ENCODE results near the gene TMEFF2. TPM values are rescaled to one million over a fixed set of nuclear protein-coding genes. Genes with fewer than 3 reads are reported as not detected.

Gene TMEFF2
- total RNA-seq, 1 donor from 2014 or later = not detected

- no peak for DNase-seq (ENCODE audit: low read depth in 2 of 2)
Measured at GRCh38 chr2:191970867-191971266, 223.9 kb downstream of the TMEFF2 start.

DNA sequence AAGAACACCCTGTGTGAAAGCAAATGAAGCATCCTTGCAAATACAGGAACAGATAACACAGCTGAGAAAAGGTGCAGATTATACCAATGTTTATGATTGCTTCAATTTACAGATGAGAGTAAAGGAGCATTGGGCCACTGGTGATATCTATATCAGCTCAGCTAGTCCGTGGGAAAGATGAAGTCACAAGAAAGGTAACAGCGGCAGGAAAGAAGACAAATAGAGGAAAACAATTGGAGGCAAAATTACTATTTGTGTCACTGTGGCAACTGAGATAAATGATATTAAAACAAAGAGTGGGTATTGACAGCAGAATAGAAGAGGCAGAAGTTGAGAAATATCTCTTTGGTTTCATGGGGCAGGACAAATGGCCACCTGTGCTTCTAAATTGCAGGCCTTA is 226.6 kb downstream of the TMEFF2 start:
- DNase-seq (ENCODE audit: low read depth in 2 of 2) = peak in 1 of 2 donors; percentile 57

- no peak for DNase-seq (ENCODE audit: low read depth in 2 of 2)
Measured at GRCh38 chr2:191965733-191966132, 229.0 kb downstream of the TMEFF2 start.

GRCh38 chr2:191961556-191961955 is 233.2 kb downstream of the TMEFF2 start:
- DNase-seq (ENCODE audit: low read depth in 2 of 2) = no peak

- peak; percentile 49 to 84 for DNase-seq (ENCODE audit: low read depth in 2 of 2)
Measured at GRCh38 chr2:191959209-191959608, 235.5 kb downstream of the TMEFF2 start.

GRCh38 chr2:191957996-191958860 is 236.5 kb downstream of the TMEFF2 start:
- peak; percentile 24 to 76 for DNase-seq (ENCODE audit: low read depth in 2 of 2)

DNA sequence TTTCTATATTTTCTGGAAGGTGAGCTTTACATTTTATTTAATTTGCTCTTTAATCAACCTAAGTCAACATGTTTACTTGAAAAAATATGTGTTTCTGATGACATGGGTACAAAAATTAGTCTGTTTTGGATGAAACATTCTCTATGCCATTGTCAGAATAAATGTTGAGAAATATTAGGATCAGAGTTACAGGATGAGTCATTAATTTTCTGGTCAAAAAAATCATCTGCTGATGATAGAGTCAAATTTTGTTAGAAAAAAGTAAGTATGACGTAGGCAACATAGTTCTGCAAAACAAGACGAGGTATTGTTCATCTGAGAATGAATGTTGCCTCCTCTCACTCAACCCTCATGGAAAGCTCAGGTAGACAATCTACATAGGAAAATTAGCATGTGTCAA is 240.3 kb downstream of the TMEFF2 start:
- DNase-seq (ENCODE audit: low read depth in 2 of 2) = no peak

GRCh38 chr2:191952515-191953270 is 242.0 kb downstream of the TMEFF2 start:
- no peak for DNase-seq (ENCODE audit: low read depth in 2 of 2)

- no peak for DNase-seq (ENCODE audit: low read depth in 2 of 2)
Measured at GRCh38 chr2:191951832-191952231, 242.9 kb downstream of the TMEFF2 start.

- no peak for DNase-seq (ENCODE audit: low read depth in 2 of 2)
Measured at GRCh38 chr2:191951376-191951775, 243.4 kb downstream of the TMEFF2 start.

DNA sequence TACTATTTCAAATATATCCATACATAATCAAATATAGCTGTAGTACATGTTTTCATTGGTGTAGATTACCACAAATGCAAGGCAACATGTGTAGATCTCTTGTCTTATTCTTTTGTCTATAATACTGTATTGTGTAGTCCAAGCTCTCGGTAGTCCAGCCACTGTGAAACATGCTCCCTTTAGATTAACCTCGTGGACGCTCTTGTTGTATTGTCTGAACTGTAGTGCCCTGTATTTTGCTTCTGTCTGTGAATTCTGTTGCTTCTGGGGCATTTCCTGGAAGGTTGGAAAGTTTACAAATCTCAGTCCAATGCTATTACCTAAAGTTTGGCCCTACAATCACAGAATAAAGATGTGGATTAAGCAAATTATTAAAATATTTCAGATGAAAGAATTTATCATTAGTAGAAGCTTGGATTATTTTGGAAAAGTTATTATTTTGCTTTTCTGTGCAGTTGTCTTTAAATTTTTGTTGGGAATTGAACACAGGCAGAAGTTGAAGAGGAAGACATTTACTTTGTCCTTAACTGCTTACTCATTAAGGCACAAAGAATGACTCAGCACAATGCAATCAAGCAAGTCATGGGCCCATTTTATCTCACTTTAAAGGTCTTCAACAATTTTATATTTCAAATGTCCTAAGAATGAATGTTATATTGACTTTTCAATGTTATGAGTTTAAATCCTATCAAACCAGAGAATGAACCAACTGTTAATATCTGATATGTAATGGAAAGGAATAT is 244.4 kb downstream of the TMEFF2 start:
- DNase-seq (ENCODE audit: low read depth in 2 of 2) = peak; percentile 63 to 68

DNA sequence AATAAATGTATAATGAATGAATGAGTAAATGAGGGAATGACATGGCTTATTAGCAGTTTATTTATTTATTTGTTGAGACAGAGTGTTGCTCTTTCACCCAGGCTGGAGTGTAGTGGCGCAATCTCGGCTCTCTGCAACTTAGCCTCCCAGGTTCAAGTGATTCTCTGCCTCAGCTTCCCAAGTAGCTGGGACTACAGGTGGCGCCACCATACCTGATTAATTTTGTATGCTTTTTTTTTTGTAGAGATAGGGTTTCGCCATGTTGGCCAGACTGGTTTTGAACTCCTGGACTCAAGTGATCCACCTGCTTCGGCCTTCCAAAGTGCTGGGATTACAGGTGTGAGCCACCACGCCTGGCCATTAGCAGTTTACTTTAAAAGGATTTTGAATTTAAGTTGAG is 247.5 kb downstream of the TMEFF2 start:
- no peak for DNase-seq (ENCODE audit: low read depth in 2 of 2)

DNA sequence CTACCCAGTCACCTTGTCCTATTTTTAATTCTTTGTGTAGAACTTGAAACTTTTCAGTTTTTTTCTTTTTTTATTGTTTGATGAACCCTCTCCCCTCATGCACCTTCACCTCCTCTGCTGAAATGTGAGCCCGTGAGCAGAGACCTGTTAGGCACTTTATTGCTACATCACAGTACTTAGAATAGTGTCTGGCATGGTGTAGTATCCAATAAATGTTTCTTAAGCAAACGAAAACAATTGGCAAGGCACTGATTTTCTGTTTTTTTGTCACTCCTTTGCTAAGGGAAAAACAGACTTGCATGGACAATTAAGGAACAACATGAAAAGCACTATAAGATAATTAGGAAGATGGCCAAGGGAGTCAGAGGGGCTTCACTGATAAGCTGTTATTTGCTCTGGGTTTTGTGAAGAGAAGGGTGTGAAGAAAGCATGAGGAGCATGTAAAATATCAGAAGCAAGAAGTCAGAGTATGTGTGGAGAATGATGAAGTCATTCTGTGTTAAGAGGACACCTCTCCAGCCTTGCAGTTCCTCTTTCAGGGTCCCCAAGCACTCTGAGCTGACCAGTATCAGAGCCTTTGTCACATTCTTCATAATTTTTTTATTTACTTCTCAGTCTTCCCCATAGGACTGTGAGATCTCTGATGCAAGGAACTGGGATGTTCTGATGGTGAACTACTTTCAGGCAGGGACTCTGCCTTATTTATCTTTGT is 248.1 kb downstream of the TMEFF2 start:
- DNase-seq (ENCODE audit: low read depth in 2 of 2) = no peak

DNA sequence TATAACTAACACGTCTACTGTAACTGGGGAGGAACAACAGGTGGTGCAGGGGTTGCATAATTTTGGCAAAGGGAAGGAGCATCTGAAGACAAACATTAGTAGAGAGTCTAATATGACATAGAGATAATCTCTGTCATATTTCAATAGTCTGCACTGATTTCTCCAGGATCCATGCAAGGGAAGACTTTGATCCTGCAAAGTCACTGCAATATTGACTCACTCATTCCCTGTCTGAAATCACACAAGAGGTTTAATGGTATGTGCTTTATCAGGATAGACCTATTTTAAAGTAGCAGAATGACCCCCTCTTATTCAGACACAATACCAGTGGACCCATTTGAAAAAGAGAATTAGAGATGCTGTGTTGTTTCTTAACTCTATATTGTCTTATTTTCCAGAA is 249.1 kb downstream of the TMEFF2 start:
- DNase-seq (ENCODE audit: low read depth in 2 of 2) = no peak

- DNase-seq (ENCODE audit: low read depth in 2 of 2) = no peak
Measured at GRCh38 chr2:191942739-191943103, 252.0 kb downstream of the TMEFF2 start.

DNA sequence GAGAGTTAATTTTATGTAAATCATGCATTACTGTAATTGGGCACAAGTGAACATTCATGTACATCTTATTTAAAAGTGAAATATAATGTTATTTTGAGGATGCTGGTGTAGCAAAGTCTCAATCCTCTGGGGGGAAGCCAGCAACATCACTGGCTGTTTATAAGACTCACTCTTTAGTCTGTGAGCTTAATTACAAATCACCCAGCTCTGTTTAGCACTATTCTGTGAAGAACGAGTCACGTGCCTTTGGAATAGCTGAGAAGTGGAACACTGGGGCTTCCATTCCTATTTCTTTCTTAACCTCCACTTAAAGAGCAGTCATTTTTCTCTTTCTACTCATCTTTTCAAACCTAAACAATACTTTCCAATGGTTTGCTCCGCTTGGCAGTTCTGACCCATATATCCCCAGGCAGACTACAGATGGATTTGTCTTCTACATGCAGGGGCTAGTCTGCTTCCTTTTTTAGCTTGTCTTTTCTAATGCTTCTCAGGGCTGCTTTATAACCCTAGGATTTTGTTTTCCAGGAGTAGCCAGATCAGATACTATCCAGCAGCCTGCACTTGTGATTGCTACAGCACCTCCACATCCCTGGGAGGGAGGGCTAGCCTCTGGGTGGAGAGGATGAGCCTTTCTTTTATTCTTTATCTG is 252.5 kb downstream of the TMEFF2 start:
- no peak for DNase-seq (ENCODE audit: low read depth in 2 of 2)

DNA sequence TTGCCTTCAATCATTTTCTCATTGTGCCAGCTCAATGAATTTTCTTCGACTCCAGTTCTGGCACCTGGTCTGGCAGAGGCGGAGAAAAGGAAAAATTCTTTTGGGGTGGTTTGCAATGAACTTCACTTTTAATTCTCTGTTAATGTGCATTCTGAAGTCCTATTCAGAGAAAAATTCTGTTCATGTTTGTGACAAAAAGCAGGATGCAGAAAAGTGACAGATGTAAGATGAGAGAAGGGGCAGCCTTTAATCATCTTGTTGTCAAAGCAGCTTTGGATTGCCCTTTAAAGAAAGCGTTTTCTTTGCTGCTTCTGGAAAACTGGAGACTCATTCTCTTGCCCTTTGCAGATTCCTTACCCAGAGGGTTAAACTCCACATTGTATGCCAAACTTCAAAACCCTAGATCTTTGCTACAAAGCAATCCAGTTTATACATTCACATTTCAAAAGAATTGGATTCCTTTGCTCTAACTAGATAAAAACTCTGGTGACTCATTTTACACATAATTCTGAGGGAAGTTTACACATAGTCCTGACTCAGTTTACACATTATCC is 253.3 kb downstream of the TMEFF2 start:
- DNase-seq (ENCODE audit: low read depth in 2 of 2) = no peak

DNA sequence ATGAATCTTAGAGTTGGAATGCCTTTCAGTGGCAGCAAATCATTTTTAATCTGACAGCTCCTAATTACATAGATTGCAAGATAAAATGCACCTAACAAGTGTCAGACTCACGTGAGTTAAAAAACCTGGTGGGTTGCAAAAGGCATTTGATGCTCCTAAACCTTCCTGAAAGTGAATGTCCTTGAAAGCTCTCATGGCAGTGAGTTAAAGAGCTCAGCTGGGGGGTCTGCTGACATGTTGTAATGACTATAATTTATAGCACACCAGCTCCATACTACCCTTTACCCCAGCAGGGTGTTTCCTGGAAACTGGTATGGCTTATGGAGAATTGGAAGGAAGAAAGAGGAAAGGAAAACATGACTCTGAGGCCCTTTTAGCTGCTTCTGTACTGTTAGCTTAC is 256.0 kb downstream of the TMEFF2 start:
- DNase-seq (ENCODE audit: low read depth in 2 of 2) = no peak

DNA sequence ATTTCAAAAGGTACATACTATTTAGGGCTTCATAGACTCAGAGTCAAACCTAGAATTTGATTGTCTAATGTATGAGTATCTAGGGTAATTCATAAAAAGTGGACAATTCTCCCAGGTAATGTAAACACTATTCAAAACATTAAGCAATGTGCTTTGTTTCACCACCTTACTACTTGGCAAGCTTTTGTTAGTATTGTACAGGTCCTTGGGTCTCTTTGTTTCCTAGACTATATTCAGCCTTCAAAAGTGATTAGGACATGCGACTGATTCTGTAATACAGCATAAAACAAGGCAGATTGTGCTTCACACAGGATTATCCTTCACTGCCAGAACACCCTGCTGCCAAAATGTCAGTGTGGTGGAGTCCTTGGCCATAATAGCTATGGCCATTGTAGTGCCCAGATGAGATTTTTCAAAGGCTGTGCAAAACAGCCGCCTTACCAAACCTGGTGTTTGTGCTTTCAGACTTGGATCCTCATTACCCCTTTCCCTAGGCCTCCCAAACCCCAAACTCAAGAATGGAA is 257.8 kb downstream of the TMEFF2 start:
- no peak for DNase-seq (ENCODE audit: low read depth in 2 of 2)

- DNase-seq (ENCODE audit: low read depth in 2 of 2) = no peak
Measured at GRCh38 chr2:191935247-191935646, 259.5 kb downstream of the TMEFF2 start.

All from lung microvascular endothelial cell (primary cell).